ENCODE data around the gene PARP16.

Gene PARP16

GRCh38 chr15:65264863-65265430, 21.7 kb downstream of the PARP16 start:
- H3K4me3 ChIP-seq (ENCODE audit: low read depth, low read length): no peak overlapping the region
- no peak for DNase-seq (ENCODE audit: low read depth)
- no peak for TF ChIP-seq CTCF (IDR thresholded peaks at IDR 0.05; ENCODE audit: low read depth, low read length, missing control alignments)

GRCh38 chr15:65263313-65263712, 23.4 kb downstream of the PARP16 start:
- H3K4me3 ChIP-seq (ENCODE audit: low read depth, low read length): no peak overlapping the region
- TF ChIP-seq CTCF (IDR thresholded peaks at IDR 0.05; ENCODE audit: low read depth, low read length, missing control alignments): no peak
- DNase-seq (ENCODE audit: low read depth): no peak

- no peak overlapping the region for H3K4me3 ChIP-seq (ENCODE audit: low read depth, low read length)
- DNase-seq (ENCODE audit: low read depth): no peak
- TF ChIP-seq CTCF (IDR thresholded peaks at IDR 0.05; ENCODE audit: low read depth, low read length, missing control alignments): no peak
These were observed 25.7 kb downstream of the PARP16 start for GRCh38 chr15:65260968-65261367.

- no peak for TF ChIP-seq CTCF (IDR thresholded peaks at IDR 0.05; ENCODE audit: low read depth, low read length, missing control alignments)
- no peak overlapping the region for H3K4me3 ChIP-seq (ENCODE audit: low read depth, low read length)
- DNase-seq (ENCODE audit: low read depth): no peak
These were observed 27.3 kb downstream of the PARP16 start for GRCh38 chr15:65259367-65259797.

GRCh38 chr15:65258375-65259262, 28.1 kb downstream of the PARP16 start:
- TF ChIP-seq CTCF (IDR thresholded peaks at IDR 0.05; ENCODE audit: low read depth, low read length, missing control alignments): no peak
- DNase-seq (ENCODE audit: low read depth): no peak
- H3K4me3 ChIP-seq (ENCODE audit: low read depth, low read length): no peak overlapping the region

- TF ChIP-seq CTCF (IDR thresholded peaks at IDR 0.05; ENCODE audit: low read depth, low read length, missing control alignments): no peak
- H3K4me3 ChIP-seq (ENCODE audit: low read depth, low read length): no peak overlapping the region
- no peak for DNase-seq (ENCODE audit: low read depth)
These were observed 31.1 kb downstream of the PARP16 start for GRCh38 chr15:65255486-65256140.
